Gastroesophageal sphincter (tissue), 3 donors: ENCODE measurements around the gene XYLT1.

Experiments
- POLR2A ChIP-seq, 2 donors: fragments of 450-650 bp; IDR thresholded peaks; one replicate each; pipeline ENCODE4 v1.6.1; 2017; ENCODE audit warnings: antibody characterized with exemption in 2 of 2, mild to moderate bottlenecking in 2 of 2, moderate library complexity in 1 of 2
- POLR2AphosphoS5 ChIP-seq: sonication (generic); formaldehyde crosslinking; IDR thresholded peaks from one replicate; pipeline ENCODE4 v1.6.1; 2017; ENCODE audit warnings: antibody characterized with exemption
- TF ChIP-seq, protein P1 (sequence below), 4 experiments: fragments of 200-600 bp in 2 of 4; fragments of 450-650 bp in 2 of 4; sonication (generic) in 1 of 4; IDR thresholded peaks; one replicate each; pipeline ENCODE4 v1.5.1; 2017 to 2019; ENCODE audit warnings: antibody characterized with exemption in 4 of 4, mild to moderate bottlenecking in 2 of 4, moderate library complexity in 2 of 4

DNA sequence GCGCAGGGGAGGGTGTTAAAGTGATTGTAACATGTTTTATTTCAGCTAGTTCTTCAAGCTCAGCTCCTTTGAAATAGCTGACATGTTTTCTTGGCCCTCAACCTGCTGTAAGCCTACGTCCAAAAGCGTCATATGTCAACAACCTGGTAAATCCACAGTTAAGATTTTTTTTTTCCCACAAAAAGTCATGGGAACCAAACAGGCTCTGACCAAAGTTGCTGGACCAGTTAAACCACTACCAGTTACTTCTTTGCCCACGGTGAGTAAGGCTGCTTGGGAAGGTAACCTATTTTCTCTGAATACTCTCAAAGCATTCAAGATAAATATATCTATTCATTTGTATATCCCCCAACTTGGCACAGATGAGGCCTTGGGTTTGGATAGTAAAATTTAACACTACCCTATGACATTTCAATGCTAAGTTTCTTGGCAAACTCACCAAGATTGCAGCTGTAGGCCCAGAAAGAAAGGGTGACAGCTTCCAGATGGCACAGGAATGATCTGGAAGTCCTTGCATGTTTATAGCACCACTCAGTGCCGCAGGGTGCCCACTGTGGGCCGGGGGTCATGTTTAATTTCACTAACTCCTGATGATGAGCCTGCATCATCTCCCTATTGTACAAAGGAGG is 166.2 kb downstream of the XYLT1 start:
- TF ChIP-seq, protein P1, sequence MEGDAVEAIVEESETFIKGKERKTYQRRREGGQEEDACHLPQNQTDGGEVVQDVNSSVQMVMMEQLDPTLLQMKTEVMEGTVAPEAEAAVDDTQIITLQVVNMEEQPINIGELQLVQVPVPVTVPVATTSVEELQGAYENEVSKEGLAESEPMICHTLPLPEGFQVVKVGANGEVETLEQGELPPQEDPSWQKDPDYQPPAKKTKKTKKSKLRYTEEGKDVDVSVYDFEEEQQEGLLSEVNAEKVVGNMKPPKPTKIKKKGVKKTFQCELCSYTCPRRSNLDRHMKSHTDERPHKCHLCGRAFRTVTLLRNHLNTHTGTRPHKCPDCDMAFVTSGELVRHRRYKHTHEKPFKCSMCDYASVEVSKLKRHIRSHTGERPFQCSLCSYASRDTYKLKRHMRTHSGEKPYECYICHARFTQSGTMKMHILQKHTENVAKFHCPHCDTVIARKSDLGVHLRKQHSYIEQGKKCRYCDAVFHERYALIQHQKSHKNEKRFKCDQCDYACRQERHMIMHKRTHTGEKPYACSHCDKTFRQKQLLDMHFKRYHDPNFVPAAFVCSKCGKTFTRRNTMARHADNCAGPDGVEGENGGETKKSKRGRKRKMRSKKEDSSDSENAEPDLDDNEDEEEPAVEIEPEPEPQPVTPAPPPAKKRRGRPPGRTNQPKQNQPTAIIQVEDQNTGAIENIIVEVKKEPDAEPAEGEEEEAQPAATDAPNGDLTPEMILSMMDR (IDR thresholded peaks at IDR 0.05), result peak in 1 of 4 experiments; percentile 12
- TF ChIP-seq POLR2A (IDR thresholded peaks at IDR 0.05) (no peak), POLR2AphosphoS5 (peak; percentile 69)
